ENCODE data around the gene CFAP107.
"Not testable (repeated sequence)": the region's sequence is repeated elsewhere in the genome, so short reads cannot be mapped to it uniquely, and the experiment has no call there.

CFAP107 gene

GRCh38 chr1:12778907-12779306, 32.9 kb downstream of the CFAP107 start:
- H3K27ac ChIP-seq, result no peak overlapping the region
- TF ChIP-seq, protein P1, sequence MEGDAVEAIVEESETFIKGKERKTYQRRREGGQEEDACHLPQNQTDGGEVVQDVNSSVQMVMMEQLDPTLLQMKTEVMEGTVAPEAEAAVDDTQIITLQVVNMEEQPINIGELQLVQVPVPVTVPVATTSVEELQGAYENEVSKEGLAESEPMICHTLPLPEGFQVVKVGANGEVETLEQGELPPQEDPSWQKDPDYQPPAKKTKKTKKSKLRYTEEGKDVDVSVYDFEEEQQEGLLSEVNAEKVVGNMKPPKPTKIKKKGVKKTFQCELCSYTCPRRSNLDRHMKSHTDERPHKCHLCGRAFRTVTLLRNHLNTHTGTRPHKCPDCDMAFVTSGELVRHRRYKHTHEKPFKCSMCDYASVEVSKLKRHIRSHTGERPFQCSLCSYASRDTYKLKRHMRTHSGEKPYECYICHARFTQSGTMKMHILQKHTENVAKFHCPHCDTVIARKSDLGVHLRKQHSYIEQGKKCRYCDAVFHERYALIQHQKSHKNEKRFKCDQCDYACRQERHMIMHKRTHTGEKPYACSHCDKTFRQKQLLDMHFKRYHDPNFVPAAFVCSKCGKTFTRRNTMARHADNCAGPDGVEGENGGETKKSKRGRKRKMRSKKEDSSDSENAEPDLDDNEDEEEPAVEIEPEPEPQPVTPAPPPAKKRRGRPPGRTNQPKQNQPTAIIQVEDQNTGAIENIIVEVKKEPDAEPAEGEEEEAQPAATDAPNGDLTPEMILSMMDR (conservative IDR thresholded peaks at IDR 0.05), result no peak

DNA sequence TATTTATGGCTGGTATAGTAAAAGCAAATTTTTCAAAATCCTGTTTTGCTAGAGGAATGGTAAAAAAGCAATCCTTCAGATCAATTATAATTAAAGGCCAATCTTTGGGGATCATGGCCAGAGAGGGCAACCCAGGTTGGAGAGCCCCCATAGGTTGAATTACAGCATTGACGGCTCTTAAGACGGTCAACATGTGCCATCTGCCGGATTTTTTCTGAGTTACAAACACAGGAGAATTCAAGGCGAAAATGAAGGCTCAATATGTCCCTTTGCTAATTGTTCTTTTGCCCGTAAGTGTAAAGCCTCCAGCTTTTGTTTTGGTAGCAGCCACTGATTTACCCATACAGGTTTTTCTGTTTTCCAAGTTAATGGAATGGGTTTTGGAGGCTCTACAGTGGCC, 35.5 kb downstream of the CFAP107 start:
- H3K27ac ChIP-seq, result not testable (repeated sequence)
- TF ChIP-seq, protein P1 (conservative IDR thresholded peaks at IDR 0.05), result peak; percentile 28

GRCh38 chr1:12783783-12784182, 37.8 kb downstream of the CFAP107 start:
- not testable (repeated sequence) for H3K27ac ChIP-seq
- TF ChIP-seq, protein P1 (conservative IDR thresholded peaks at IDR 0.05), result peak; percentile 52

GRCh38 chr1:12784729-12785128, 38.7 kb downstream of the CFAP107 start:
- not testable (repeated sequence) for H3K27ac ChIP-seq

DNA sequence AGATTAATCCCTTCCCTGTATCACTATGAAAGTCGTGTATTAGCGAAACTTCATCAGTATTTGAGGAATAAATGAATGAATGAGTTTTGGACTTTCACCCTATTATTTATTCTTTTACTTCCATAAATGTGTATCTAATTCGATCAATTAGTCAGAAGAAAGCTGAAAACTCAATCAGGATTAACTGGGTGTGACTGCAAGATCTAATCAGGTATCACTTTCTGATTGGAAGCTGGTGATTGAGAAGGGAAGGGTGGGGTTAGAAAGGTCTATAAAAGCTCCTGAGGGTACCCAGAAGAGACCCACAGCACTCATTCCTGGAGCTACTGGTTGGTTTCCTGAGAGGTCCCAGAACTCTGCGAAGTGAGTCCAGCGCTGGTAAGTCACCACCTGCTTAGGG, 45.1 kb downstream of the CFAP107 start, which contains the start of gene PRAMEF1:
Gene PRAMEF1 (plus strand): TSS at position 301 of the 400 bp plus-strand sequence. CDS start 1,831 bp downstream, outside the sequence.
- not testable (repeated sequence) for H3K27ac ChIP-seq

DNA sequence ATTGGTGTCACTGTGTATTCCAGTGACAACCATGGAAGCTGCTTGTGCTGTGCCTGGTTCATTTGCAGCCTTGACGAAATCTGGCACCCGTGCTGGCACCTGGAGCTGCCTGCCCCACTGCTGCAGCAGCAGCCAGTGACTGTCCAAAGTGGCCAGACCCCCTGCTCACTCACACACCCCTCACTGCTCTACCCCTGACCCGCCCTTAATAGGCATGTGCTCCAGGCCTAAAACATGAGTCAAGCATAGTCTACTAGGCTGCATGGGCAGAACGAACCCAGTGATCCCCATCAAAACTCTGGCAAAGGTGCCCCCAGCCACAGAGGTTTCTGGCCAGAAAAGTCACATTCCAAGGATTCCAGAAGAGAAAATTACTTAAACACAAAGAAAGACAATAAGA, 52.9 kb downstream of the CFAP107 start:
- no peak overlapping the region for H3K27ac ChIP-seq
- TF ChIP-seq, protein P1 (conservative IDR thresholded peaks at IDR 0.05), result no peak

- H3K27ac ChIP-seq, result no peak overlapping the region
- TF ChIP-seq, protein P1 (conservative IDR thresholded peaks at IDR 0.05), result no peak
These were observed 53.7 kb downstream of the CFAP107 start for GRCh38 chr1:12799730-12800129.

DNA sequence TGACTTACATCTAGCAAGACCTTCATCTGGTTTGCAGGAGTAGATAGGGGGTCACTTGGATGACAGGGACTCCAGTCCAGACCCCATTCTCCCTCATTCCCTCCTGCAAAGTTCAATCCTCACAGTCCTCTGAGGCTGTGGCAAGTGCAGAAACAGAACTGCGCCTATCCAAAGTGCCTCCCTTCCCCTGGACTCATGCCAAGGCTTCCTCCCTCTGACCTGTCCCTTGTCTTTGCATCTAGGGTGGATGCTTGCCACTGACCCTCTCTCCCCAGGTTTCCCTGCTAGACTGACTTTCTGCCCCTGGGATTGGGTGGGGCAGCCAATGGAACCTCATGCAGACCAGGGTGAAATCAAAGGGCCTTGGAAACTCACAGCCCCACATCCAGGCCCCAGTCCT, 63.9 kb downstream of the CFAP107 start:
- TF ChIP-seq, protein P1 (conservative IDR thresholded peaks at IDR 0.05), result no peak
- no peak overlapping the region for H3K27ac ChIP-seq

Data from VCaP (cell line).